ENCODE measurements around the gene GDI2.

Gene GDI2

GRCh38 chr10:5738427-5738826 lies 74.8 kb downstream of the GDI2 start:
- CTCF ChIA-PET = no interaction called here
- TF ChIP-seq CTCF (IDR thresholded peaks at IDR 0.05; ENCODE audit: insufficient read depth, low read length, missing control alignments) = no peak

GRCh38 chr10:5737352-5737751 lies 75.9 kb downstream of the GDI2 start:
- CTCF ChIA-PET = no interaction called here
- POLR2A ChIA-PET = no interaction called here
- H3K4me3 ChIP-seq (ENCODE audit: low read depth, low read length) = no peak overlapping the region
- DNase-seq (ENCODE audit: low read depth, low spot score) = no peak
- TF ChIP-seq CTCF (IDR thresholded peaks at IDR 0.05; ENCODE audit: insufficient read depth, low read length, missing control alignments) = no peak

More at GRCh38 chr10:5738427-5738826, 74.8 kb downstream of the GDI2 start:
- no peak for DNase-seq (ENCODE audit: low read depth, low spot score)
- POLR2A ChIA-PET = no interaction called here
- no peak overlapping the region for H3K4me3 ChIP-seq (ENCODE audit: low read depth, low read length)

GRCh38 chr10:5736591-5736990 lies 76.6 kb downstream of the GDI2 start:
- CTCF ChIA-PET = no interaction called here
- POLR2A ChIA-PET = no interaction called here
- no peak for TF ChIP-seq CTCF (IDR thresholded peaks at IDR 0.05; ENCODE audit: insufficient read depth, low read length, missing control alignments)
- no peak for DNase-seq (ENCODE audit: low read depth, low spot score)
- H3K4me3 ChIP-seq (ENCODE audit: low read depth, low read length) = no peak overlapping the region

- ChIA-PET CTCF (interaction anchor here (1.3 kb wide), 1 partner anchor 105 kb away, joined by 5 read pairs; no protein-coding TSS in a partner anchor), POLR2A (no interaction called here)
- no peak for DNase-seq (ENCODE audit: low read depth, low spot score)
- H3K4me3 ChIP-seq (ENCODE audit: low read depth, low read length) = no peak overlapping the region
- TF ChIP-seq CTCF (IDR thresholded peaks at IDR 0.05; ENCODE audit: insufficient read depth, low read length, missing control alignments) = no peak
Measured at GRCh38 chr10:5735119-5735518, 78.1 kb downstream of the GDI2 start.

GRCh38 chr10:5732141-5732540 lies 81.1 kb downstream of the GDI2 start:
- CTCF ChIA-PET = interaction anchor here (0.8 kb wide), 1 partner anchor 101 kb away, joined by 3 read pairs; no protein-coding TSS in a partner anchor
- no peak for TF ChIP-seq CTCF (IDR thresholded peaks at IDR 0.05; ENCODE audit: insufficient read depth, low read length, missing control alignments)
- no peak overlapping the region for H3K4me3 ChIP-seq (ENCODE audit: low read depth, low read length)
- DNase-seq (ENCODE audit: low read depth, low spot score) = no peak
- POLR2A ChIA-PET = no interaction called here

- no peak overlapping the region for H3K4me3 ChIP-seq (ENCODE audit: low read depth, low read length)
- CTCF ChIA-PET = interaction anchor here (0.8 kb wide), 1 partner anchor 101 kb away, joined by 3 read pairs; no protein-coding TSS in a partner anchor
- DNase-seq (ENCODE audit: low read depth, low spot score) = no peak
- POLR2A ChIA-PET = no interaction called here
- TF ChIP-seq CTCF (IDR thresholded peaks at IDR 0.05; ENCODE audit: insufficient read depth, low read length, missing control alignments) = no peak
Measured at GRCh38 chr10:5731559-5731958, 81.7 kb downstream of the GDI2 start.

Data from AG04449 (cell line).